GM19455 (cell line): ENCODE data around the gene ASS1.
"Not testable (repeated sequence)": the region's sequence is repeated elsewhere in the genome, so short reads cannot be mapped to it uniquely, and the experiment has no call there.

ENCODE experiments used
- ATAC-seq: cut with Tn5 transposase; IDR thresholded peaks from one replicate; pipeline ENCODE4 v1.9.1; 2021; ENCODE audit not compliant: unreplicated experiment

Gene ASS1

DNA sequence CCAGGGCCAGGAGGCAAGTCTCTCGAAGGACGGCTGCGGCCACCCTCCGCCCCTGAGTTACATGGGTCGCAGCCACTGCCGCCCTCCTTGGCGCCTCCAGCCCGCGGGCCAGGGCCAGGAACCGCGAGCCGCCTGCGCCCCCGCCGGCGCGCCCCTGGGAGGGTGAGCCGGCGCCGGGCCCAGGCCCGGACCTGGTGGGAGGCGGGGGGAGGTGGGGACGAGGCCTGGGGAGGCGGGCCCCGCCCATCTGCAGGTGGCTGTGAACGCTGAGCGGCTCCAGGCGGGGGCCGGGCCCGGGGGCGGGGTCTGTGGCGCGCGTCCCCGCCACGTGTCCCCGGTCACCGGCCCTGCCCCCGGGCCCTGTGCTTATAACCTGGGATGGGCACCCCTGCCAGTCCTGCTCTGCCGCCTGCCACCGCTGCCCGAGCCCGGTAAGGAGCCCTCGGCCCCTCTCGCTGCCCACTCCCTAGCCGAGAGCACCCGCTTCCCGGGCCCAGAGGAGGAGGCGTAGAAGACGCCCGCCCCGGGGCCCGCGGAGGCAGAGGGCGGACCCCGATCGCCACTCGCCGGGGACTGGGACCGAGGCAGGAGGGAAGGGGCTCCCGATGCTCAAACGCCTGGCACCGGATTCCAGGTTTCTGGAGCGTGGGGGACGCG, at the start of gene ASS1:
TSS of gene ASS1 (plus strand) at position 397 of the 657 bp plus-strand sequence. CDS start 7,268 bp downstream, outside the sequence.
- no peak for ATAC-seq

DNA sequence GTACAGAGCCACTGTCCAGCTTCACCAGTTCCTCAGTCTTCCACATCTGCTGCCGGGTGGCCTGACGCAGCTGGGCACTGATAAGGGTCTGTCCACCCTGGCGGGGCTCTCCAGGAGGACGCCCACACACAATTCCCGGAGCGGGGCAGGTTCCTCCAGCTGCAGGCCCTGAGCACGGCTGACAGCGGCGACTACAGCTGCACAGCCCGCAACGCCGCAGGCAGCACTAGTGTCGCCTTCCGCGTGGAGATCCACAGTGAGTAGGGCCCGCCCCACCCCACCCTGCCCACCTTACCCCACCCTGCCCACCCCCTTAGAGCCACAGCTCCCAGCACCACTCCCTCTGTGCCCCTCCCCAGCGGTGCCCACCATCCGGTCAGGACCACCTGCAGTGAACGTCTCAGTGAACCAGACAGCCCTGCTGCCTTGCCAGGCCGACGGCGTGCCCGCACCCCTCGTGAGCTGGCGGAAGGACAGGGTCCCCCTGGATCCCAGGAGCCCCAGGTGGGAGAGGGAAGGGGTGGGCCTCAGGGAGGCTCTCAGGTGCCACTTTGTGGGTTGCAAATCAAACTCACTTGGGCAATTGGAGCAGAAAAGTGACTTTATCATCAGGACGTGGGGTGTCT, 48.8 kb upstream of the ASS1 start:
- ATAC-seq = no peak

DNA sequence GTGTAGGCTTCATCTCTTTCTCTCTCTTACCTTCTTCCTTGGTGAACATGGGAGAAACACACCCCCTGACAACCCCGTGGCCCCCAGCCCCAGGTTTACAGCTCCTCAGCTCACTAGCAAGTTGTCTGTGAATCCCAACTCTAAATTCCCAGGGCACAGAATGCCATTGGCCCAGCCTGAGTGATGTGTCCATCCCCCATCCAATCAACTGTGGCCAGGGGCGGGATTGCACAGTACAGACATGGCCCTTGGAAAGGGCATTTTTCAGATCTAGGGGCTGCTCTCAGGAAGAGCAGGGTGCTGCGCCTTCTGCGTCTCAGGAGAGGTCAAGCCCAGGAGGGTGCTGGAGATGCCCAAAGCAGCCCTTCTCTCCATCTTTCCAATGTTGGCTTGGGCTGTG, 48.2 kb upstream of the ASS1 start:
- no peak for ATAC-seq

- no peak for ATAC-seq
Observed at GRCh38 chr9:130398487-130399240, 46.1 kb upstream of the ASS1 start.

GRCh38 chr9:130399768-130400167, 45.0 kb upstream of the ASS1 start:
- no peak for ATAC-seq

DNA sequence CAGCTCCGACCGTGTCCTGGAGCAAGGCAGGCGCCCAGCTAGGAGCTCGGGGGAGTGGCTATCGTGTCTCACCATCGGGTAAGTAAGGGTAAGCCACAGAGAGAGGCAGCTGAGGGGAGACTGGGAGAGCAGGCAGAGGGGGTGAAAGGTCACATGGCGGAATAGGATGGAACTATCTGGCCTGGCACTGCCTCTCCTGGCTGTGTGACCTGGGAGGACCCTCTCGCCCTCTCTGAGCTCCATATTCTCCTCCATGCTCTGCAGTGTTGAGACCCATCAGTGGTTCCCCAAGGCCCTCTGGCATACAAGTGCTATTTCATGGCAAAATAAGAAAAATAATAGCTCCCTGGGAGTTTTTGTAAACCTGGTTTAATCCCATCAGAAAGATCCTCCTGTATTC, 43.9 kb upstream of the ASS1 start:
- ATAC-seq = no peak

DNA sequence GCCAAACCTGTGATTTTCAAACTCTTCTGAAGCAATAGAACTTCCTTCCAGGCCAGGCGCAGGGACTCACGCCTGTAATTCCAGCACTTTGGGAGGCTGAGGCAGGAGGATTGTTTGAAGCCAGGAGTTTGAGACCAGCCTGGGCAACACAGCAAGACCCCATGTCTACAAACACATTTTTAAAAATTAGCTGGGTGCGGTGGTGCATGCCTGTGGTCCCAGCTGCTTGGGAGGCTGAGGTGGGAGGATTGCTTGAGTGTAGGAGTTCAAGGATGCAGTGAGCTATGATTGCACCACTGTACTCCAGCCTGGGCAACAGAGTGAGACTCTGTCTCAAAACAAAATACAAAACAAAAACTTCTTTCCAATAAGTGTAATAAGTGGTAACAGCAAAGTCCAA, 43.0 kb upstream of the ASS1 start:
- ATAC-seq = not testable (repeated sequence)

GRCh38 chr9:130402243-130402642, 42.5 kb upstream of the ASS1 start:
- ATAC-seq = no peak

GRCh38 chr9:130402645-130403440, 41.9 kb upstream of the ASS1 start:
- ATAC-seq = no peak

DNA sequence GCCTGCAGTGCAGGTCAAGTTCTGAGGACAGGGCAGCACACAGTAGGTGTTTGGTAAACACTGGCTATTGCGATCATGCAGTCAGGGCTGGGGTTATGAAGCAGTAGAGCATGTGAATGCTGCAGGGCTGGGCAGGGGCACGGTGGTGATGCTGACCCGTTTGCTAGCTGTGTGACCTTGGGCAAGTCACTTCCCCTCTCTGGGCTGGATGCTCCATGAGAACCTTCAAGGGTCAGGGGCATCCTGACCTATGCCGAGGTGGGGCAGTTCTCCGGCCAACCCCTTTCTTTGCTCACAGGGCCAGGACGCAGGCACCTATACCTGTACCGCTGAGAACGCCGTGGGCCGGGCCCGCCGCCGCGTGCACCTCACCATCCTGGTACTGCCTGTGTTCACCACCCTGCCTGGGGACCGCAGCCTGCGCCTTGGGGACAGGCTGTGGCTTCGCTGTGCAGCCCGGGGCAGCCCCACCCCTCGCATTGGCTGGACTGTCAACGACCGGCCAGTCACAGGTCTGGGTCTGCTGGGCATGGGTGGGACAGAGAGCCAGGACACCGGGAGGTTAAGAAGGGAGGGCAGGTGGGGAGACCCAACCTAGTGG, 39.0 kb upstream of the ASS1 start:
- no peak for ATAC-seq

- no peak for ATAC-seq
Observed at GRCh38 chr9:130406278-130406895, 38.4 kb upstream of the ASS1 start.

GRCh38 chr9:130407916-130408663, 36.7 kb upstream of the ASS1 start:
- ATAC-seq = no peak

DNA sequence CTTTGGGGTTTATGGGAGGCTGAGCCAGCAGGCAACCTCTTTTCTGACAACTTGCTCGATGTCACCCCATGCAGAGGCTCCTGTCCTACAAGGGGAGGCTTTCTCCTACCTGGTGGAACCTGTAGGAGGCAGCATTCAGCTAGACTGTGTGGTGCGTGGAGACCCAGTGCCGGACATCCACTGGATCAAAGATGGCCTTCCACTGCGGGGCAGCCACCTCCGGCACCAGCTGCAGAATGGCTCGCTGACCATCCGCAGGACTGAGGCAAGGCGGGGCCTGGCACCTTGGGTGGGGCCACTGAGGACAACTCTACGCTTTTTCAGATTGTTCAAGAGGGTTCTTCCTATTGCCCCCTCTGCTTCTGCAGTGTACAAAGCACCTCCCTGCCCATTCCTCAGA, 36.1 kb upstream of the ASS1 start:
- ATAC-seq = no peak

GRCh38 chr9:130409246-130409645, 35.5 kb upstream of the ASS1 start:
- no peak for ATAC-seq

GRCh38 chr9:130410443-130410842, 34.3 kb upstream of the ASS1 start:
- ATAC-seq = no peak

DNA sequence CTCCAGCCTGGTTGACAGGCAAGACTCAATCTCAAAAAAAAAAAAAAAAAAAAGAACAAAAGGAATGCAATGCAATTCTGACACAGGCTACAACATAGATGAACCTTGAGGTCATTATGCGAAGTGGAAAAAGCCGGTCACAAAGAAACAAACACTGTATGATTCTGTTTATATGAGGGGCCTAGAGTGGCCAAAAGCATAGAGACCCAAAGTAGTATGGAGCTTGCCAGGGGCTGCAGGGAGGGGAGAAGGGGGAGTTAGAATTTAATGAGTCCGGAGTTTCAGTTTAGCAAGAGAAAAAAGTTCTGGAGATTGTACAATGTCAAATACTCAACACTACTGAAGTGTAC, 33.2 kb upstream of the ASS1 start:
- ATAC-seq = no peak

DNA sequence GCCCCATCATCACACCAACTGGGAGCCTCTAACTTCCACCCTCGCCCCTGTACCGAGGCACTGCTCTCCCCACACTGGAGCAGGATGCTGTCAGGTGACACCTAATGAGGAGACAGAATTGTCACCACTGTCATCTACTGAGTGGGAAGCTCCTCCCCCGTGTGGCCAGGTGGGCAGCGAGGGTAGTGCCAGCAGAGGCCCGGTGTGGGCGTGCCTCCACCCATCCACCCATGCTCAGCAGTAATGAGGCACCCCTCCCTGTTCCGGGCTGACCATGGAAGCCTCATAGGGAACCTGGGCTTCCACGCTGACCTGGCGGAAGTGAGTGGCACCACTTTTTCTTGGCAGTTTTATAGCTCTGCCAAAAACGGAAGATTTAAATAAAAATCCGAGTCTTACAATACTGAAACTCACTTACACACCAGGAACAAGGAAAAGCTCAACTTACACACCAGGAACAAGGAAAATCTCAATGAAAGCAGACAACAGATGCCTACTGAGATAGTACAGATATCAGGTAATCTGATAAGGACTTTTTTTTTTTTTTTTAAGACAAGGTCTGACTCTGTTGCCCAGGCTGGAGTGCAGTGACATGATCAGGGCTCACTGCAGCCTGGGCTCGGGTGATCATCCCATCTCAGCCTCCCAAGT, 30.6 kb upstream of the ASS1 start:
- ATAC-seq = no peak

- ATAC-seq = no peak
Observed at GRCh38 chr9:130414910-130415746, 29.6 kb upstream of the ASS1 start.

DNA sequence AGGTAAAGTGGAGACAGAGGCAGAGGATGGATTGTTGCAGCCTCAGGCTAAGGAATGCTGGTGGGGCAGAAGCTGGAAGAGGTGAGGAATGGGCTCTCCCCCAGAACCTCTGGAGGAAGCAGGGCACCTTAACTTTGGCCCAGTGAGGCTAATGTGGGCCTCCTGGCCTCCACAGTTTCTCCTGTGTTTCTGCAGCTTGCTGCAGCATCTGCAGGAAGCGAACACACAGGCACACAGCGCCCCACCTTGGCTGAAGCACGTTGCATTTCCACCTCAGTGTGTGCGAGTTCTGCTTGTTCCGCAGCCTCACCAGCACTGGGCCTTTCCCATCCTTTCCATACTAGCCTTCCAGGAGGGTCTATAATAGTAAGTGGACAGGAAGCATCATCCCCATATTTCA, 27.2 kb upstream of the ASS1 start:
- no peak for ATAC-seq
